CD4-positive, CD25-positive, alpha-beta regulatory T cell (primary cell): ENCODE data around the gene C16orf89. TPM values are rescaled to one million over a fixed set of nuclear protein-coding genes. Genes with fewer than 3 reads are reported as not detected.
"Not testable (repeated sequence)": the region's sequence is repeated elsewhere in the genome, so short reads cannot be mapped to it uniquely, and the experiment has no call there.

Experiments
- ATAC-seq, 2 donors: fragments of 150-1000 bp; cut with Tn5 transposase; one replicate each; pipeline ENCODE4 v1.10.0; 2021; ENCODE audit warnings: low read depth in 2 of 2, moderate number of reproducible peaks in 2 of 2, moderate library complexity in 1 of 2
- DNase-seq, 3 donors: peaks; one replicate each; pipeline versions ENCODE4 v3.0.0 to v3.0.0-alpha.2; 2012 to 2022; ENCODE audit warnings: mixed read lengths in 1 of 3
- H3K27ac ChIP-seq: one replicate; pipeline ENCODE4 v1.7.0; 2013; ENCODE audit warnings: mild to moderate bottlenecking, low read length; ENCODE audit not compliant: insufficient read depth, poor library complexity, severe bottlenecking
- H3K27me3 ChIP-seq: one replicate; pipeline ENCODE4 v1.7.0; 2013; ENCODE audit warnings: low read length; ENCODE audit not compliant: control insufficient read depth, insufficient read depth
- H3K36me3 ChIP-seq: one replicate; pipeline ENCODE4 v1.7.0; 2013; ENCODE audit warnings: mild to moderate bottlenecking, low read length, moderate library complexity; ENCODE audit not compliant: control insufficient read depth, insufficient read depth
- H3K4me1 ChIP-seq: 2 replicates; pipeline ENCODE4 v1.7.0; 2013; ENCODE audit warnings: mild to moderate bottlenecking, low read length; ENCODE audit not compliant: insufficient read depth, control insufficient read depth, poor library complexity, severe bottlenecking
- H3K4me3 ChIP-seq: one replicate; pipeline ENCODE4 v1.7.0; 2013; ENCODE audit warnings: low read depth, mild to moderate bottlenecking, low read length, moderate library complexity
- H3K9me3 ChIP-seq, 2 experiments: 1 replicate in 1 of 2; 2 replicates in 1 of 2; pipeline ENCODE4 v1.7.0; 2013; ENCODE audit warnings: low read length in 2 of 2, mild to moderate bottlenecking in 1 of 2, moderate library complexity in 1 of 2; ENCODE audit not compliant: control insufficient read depth in 2 of 2
- H3K27ac Mint-ChIP-seq, 3 donors: one replicate each; pipeline ENCODE4 v1.8.0; 2020 to 2022; ENCODE audit warnings: mild to moderate bottlenecking in 3 of 3, mixed read lengths in 3 of 3, moderate library complexity in 2 of 3
- H3K27me3 Mint-ChIP-seq: one replicate; pipeline ENCODE4 v1.8.0; 2022; ENCODE audit warnings: mild to moderate bottlenecking, mixed read lengths
- H3K36me3 Mint-ChIP-seq: one replicate; pipeline ENCODE4 v1.8.0; 2020; ENCODE audit warnings: mixed read lengths
- H3K4me1 Mint-ChIP-seq, 4 donors: one replicate each; pipeline ENCODE4 v1.8.0; 2020 to 2022; ENCODE audit warnings: mixed read lengths in 4 of 4, mild to moderate bottlenecking in 1 of 4
- H3K4me3 Mint-ChIP-seq, 4 donors: one replicate each; pipeline ENCODE4 v1.8.0; 2020 to 2022; ENCODE audit warnings: mild to moderate bottlenecking in 4 of 4, mixed read lengths in 4 of 4, moderate library complexity in 3 of 4
- H3K9me3 Mint-ChIP-seq, 7 donors: one replicate each; pipeline ENCODE4 v1.8.0; 2020 to 2022; ENCODE audit warnings: mixed read lengths in 7 of 7, mild to moderate bottlenecking in 3 of 7, moderate library complexity in 2 of 7
- polyA plus RNA-seq, 4 donors: library from polyadenylated mRNA; unstranded; fragments of 300-500 nt; fragmentation: Illumina TruSeq; gene quantifications; one replicate each; pipeline ENCODE4 v1.2.3, GENCODE V29; 2021
- total RNA-seq: library from RNA; stranded (reverse); gene quantifications from one replicate; pipeline ENCODE4 v1.2.3, GENCODE V29; 2022

C16orf89 gene
- total and polyA plus RNA-seq, 5 donors from 2014 or later = not detected

DNA sequence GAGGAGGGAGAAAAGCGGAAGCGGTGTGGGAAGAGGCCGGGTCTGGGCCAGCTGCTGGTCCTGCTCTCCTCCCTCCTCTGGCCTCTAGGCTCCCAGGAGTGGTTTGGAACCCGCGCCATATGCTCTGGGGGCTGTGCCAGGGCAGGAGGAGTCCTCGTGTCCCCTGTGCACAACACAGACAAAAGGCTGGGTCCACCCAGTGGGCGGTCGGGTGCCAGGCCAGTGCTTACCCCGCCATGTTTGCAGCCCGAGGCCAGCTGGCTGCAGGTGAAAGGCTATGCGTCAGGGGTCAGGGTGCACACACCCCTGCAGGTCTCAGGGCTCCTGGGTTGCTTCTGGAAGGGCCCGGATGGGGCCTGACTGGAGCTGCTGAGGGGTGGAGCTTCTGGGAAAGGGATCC lies 14.7 kb upstream of the C16orf89 start:
- H3K9me3 Mint-ChIP-seq, H3K27me3 ChIP-seq, H3K4me1 ChIP-seq, DNase-seq, H3K27me3 Mint-ChIP-seq, H3K4me3 Mint-ChIP-seq, H3K27ac Mint-ChIP-seq, H3K27ac ChIP-seq, H3K4me3 ChIP-seq, H3K9me3 ChIP-seq, ATAC-seq, H3K4me1 Mint-ChIP-seq: not testable (repeated sequence)
- peaks cover 33% of the 10 kb centered on the region for H3K36me3 ChIP-seq
- peaks cover 32% of the 10 kb centered on the region for H3K36me3 Mint-ChIP-seq

GRCh38 chr16:5078626-5079025 lies 12.9 kb upstream of the C16orf89 start:
- no peak overlapping the region for H3K4me3 Mint-ChIP-seq
- peaks cover 28% of the 10 kb centered on the region for H3K36me3 Mint-ChIP-seq
- no peak overlapping the region for H3K4me3 ChIP-seq
- ATAC-seq (no peak), DNase-seq (no peak)
- H3K4me1 ChIP-seq = no peaks in the 10 kb centered on the region
- H3K27ac ChIP-seq = no peak overlapping the region
- H3K36me3 ChIP-seq = peaks cover 37% of the 10 kb centered on the region
- H3K27ac Mint-ChIP-seq = no peak overlapping the region
- H3K9me3 Mint-ChIP-seq = no peaks in the 10 kb centered on the region
- peaks cover 3 to 14% (median 8%) of the 10 kb centered on the region in 4 donors for H3K4me1 Mint-ChIP-seq
- no peaks in the 10 kb centered on the region for H3K27me3 Mint-ChIP-seq
- no peaks in the 10 kb centered on the region for H3K27me3 ChIP-seq
- no peaks in the 10 kb centered on the region for H3K9me3 ChIP-seq

- DNase-seq (no peak), ATAC-seq (no peak)
- Histone ChIP-seq H3K4me3 (no peak overlapping the region), H3K4me1 (peaks cover 12% of the 10 kb centered on the region), H3K27ac (no peak overlapping the region), H3K27me3 (no peaks in the 10 kb centered on the region), H3K36me3 (peaks cover 40% of the 10 kb centered on the region), H3K9me3 (no peaks in the 10 kb centered on the region)
- peaks cover 9 to 26% (median 19%) of the 10 kb centered on the region in 4 donors for H3K4me1 Mint-ChIP-seq
- no peak overlapping the region for H3K27ac Mint-ChIP-seq
- no peaks in the 10 kb centered on the region for H3K27me3 Mint-ChIP-seq
- no peak overlapping the region for H3K4me3 Mint-ChIP-seq
- H3K36me3 Mint-ChIP-seq = peaks cover 28% of the 10 kb centered on the region
- no peaks in the 10 kb centered on the region for H3K9me3 Mint-ChIP-seq
Observed at GRCh38 chr16:5077304-5077703, 11.5 kb upstream of the C16orf89 start.

GRCh38 chr16:5075637-5076036 lies 9.9 kb upstream of the C16orf89 start:
- no peak overlapping the region for H3K27ac Mint-ChIP-seq
- Histone ChIP-seq H3K27ac (no peak overlapping the region), H3K4me1 (peaks cover 24% of the 10 kb centered on the region), H3K27me3 (no peaks in the 10 kb centered on the region), H3K36me3 (peaks cover 38% of the 10 kb centered on the region), H3K4me3 (no peak overlapping the region), H3K9me3 (no peaks in the 10 kb centered on the region)
- ATAC-seq (no peak), DNase-seq (no peak)
- no peaks in the 10 kb centered on the region for H3K9me3 Mint-ChIP-seq
- H3K4me1 Mint-ChIP-seq = peaks cover 18 to 39% (median 28%) of the 10 kb centered on the region in 4 donors
- no peak overlapping the region for H3K4me3 Mint-ChIP-seq
- peaks cover 3% of the 10 kb centered on the region for H3K27me3 Mint-ChIP-seq
- peaks cover 28% of the 10 kb centered on the region for H3K36me3 Mint-ChIP-seq

- not testable (repeated sequence) for H3K4me3 ChIP-seq, H3K27me3 ChIP-seq, H3K27me3 Mint-ChIP-seq, H3K27ac Mint-ChIP-seq, DNase-seq, H3K9me3 Mint-ChIP-seq, H3K27ac ChIP-seq, H3K4me3 Mint-ChIP-seq, ATAC-seq, H3K9me3 ChIP-seq
- Mint-ChIP-seq H3K4me1 (peaks cover 18 to 40% (median 29%) of the 10 kb centered on the region in 4 donors), H3K36me3 (peaks cover 25% of the 10 kb centered on the region)
- Histone ChIP-seq H3K4me1 (peaks cover 24% of the 10 kb centered on the region), H3K36me3 (peaks cover 29% of the 10 kb centered on the region)
Observed at GRCh38 chr16:5073771-5074170, 8.0 kb upstream of the C16orf89 start.

DNA sequence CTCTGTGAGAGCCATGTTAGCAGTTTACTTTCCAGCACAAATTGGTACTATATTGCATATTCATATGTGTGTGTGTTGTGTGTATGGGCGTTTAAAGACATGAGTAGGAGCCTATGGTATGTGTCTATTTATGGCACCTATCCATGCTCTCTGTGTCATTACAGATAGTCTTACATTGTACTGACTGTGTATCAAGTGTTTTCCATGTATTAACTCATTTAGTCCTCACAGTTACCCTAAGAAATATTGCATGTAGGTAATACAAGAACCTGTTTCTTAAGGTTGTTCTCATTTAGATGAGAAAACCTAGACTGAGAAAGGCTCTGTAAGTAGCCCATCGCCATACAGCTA lies 7.5 kb upstream of the C16orf89 start:
- H3K9me3 Mint-ChIP-seq = no peaks in the 10 kb centered on the region
- Histone ChIP-seq H3K36me3 (peaks cover 29% of the 10 kb centered on the region), H3K4me1 (peaks cover 24% of the 10 kb centered on the region), H3K27ac (peak overlapping the region; percentile 86), H3K4me3 (no peak overlapping the region), H3K27me3 (no peaks in the 10 kb centered on the region), H3K9me3 (no peaks in the 10 kb centered on the region)
- H3K27ac Mint-ChIP-seq = peak overlapping the region; percentile 11 to 98 (median 78)
- peak overlapping the region; percentile 92 to 96 (median 94) for H3K4me3 Mint-ChIP-seq
- peaks cover 25% of the 10 kb centered on the region for H3K36me3 Mint-ChIP-seq
- peaks cover 18 to 40% (median 29%) of the 10 kb centered on the region in 4 donors for H3K4me1 Mint-ChIP-seq
- DNase-seq (no peak), ATAC-seq (no peak)
- peaks cover 8% of the 10 kb centered on the region for H3K27me3 Mint-ChIP-seq

DNA sequence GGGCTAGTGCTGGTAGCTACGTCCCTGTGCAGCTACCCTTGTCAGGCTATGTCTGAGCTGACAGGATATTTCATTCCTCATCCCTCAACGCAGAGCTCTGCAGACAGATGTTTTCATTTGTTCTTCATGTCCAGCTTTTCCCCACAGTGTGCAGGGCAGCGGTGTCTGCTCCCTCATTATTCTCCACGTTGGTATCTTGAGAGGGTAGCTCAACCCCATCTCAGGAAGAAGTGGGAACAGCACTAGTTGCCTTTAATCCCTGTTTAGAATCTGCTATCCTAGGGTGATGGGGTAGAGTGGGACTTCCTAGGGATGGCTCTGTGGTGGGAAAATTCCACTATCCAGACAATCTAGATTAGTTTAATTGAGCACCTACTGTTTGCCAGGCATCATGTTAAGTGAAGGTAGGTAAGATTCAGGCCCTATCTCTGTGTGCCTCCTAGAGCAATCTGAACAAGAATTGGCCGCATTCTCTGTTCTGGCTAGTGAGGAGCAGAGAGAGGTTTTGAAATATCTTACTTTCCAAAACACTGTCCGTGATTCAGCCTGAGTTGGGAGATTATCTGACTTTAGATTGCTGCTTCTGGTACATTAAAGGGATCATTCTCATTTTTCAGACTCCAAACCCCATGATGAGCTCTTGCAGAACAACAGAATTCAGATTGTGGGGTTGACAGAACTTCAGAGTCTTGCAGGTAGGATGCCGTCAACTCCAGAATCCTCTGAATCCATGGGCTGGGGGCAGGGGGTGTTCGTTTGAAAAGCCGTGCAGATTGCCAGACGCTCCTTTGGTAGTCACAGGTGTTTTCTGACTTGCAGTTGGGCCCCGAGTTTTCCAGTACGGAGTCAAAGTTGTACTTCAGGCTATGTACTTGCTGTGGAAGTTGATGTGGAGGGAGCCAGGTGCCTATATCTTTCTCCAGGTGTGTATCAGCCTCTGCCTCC lies 6.8 kb upstream of the C16orf89 start:
- Mint-ChIP-seq H3K4me1 (peaks cover 18 to 40% (median 29%) of the 10 kb centered on the region in 4 donors), H3K27ac (peak overlapping the region; percentile 98), H3K4me3 (peak overlapping the region; percentile 92 to 96 (median 94)), H3K9me3 (no peaks in the 10 kb centered on the region), H3K27me3 (peaks cover 8% of the 10 kb centered on the region), H3K36me3 (peaks cover 25% of the 10 kb centered on the region)
- H3K27me3 ChIP-seq = no peaks in the 10 kb centered on the region
- no peak for ATAC-seq
- H3K36me3 ChIP-seq = peaks cover 28% of the 10 kb centered on the region
- H3K4me3 ChIP-seq = peak overlapping the region; percentile 85
- peak overlapping the region; percentile 86 for H3K27ac ChIP-seq
- H3K9me3 ChIP-seq = no peaks in the 10 kb centered on the region
- peaks cover 24% of the 10 kb centered on the region for H3K4me1 ChIP-seq
- no peak for DNase-seq
